ENCODE data around the gene UBXN2A. TPM values are rescaled to one million over a fixed set of nuclear protein-coding genes. Genes with fewer than 3 reads are reported as not detected.

The UBXN2A gene, protein sequence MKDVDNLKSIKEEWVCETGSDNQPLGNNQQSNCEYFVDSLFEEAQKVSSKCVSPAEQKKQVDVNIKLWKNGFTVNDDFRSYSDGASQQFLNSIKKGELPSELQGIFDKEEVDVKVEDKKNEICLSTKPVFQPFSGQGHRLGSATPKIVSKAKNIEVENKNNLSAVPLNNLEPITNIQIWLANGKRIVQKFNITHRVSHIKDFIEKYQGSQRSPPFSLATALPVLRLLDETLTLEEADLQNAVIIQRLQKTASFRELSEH
- total RNA-seq: 10.5 and 11.6 TPM in 2 replicates

GRCh38 chr2:23939987-23940717, at the start of gene UBXN2A:
UBXN2A (plus strand) TSS chr2:23940463; CDS start chr2:23958315, 17,852 bp downstream.
- TF ChIP-seq CTCF (IDR thresholded peaks at IDR 0.05; ENCODE audit: insufficient read depth, low read length, severe bottlenecking): no peak
- no peak for FAIRE-seq
- peak; percentile 63 for DNase-seq (ENCODE audit: low read depth)

DNA sequence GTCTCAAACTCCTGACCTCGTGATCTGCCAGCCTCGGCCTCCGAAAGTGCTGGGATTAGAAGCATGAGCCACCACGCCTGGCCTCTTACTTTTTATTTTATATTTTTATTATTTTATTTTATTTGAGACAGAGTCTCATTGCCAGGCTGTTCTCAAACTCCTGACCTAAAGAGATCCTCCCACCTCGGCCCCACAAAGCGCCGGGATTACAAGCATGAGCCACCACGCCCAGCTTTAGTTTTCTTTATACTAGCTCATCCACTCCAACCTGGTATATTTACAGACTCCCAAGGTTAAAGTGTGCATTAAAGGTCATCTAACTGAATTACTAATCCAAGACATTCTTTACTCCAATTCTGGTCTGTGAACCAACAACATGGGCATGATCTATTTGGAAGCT, 40.1 kb upstream of the UBXN2A start:
- H3K4me3 ChIP-seq (ENCODE audit: low read depth, low read length): no peak overlapping the region
- FAIRE-seq (no peak), DNase-seq (ENCODE audit: low read depth) (no peak)
- H3K36me3 ChIP-seq (ENCODE audit: control insufficient read depth, insufficient read depth, low read length): no peaks in the 10 kb centered on the region
- no peak for TF ChIP-seq CTCF (IDR thresholded peaks at IDR 0.05; ENCODE audit: insufficient read depth, low read length, severe bottlenecking)
- no peaks in the 10 kb centered on the region for H3K27me3 ChIP-seq (ENCODE audit: control insufficient read depth, insufficient read depth, low read length)

More at GRCh38 chr2:23939987-23940717, at the start of gene UBXN2A:
- peak within 1 kb of the TSS; percentile 77 for H3K4me3 ChIP-seq (ENCODE audit: low read depth, low read length)
- no peaks in the 10 kb centered on the region for H3K36me3 ChIP-seq (ENCODE audit: control insufficient read depth, insufficient read depth, low read length)
- no peaks in the 10 kb centered on the region for H3K27me3 ChIP-seq (ENCODE audit: control insufficient read depth, insufficient read depth, low read length)

DNA sequence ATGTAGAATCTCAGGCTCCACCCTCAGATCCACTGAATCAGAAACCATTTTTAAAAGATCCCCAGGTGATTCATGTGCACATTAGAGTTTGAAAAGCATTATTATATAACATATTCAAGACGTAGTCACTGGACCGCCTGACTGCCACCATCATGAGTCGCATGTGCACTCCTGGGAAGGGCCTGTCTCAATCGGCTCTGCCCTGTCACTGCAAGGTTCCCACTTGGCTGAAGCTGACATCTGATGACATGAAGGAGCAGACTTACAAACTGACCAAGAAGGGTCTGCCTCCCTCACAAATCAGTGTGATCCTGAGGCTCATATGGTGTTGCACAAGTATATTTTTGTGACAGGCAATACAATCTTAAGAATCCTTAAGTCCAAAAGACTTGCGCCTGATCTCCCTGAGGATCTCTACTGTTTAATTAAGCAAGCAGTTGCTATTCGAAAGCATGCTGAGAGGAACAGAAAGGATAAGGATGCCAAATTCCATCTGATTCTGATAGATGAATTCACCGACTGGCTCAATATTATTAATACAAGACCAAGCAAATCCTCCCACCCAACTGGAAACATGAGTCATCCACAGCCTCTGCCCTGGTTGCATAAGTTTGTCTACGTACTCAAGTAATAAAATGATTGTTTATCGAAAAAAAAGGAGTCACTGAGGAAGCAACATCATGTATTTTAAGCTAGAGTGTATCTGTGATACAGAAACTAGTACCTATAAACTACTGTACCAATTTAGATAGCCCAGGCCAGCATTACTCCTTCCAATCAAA, 39.5 kb upstream of the UBXN2A start:
- H3K36me3 ChIP-seq (ENCODE audit: control insufficient read depth, insufficient read depth, low read length): no peaks in the 10 kb centered on the region
- TF ChIP-seq CTCF (IDR thresholded peaks at IDR 0.05; ENCODE audit: insufficient read depth, low read length, severe bottlenecking): no peak
- DNase-seq (ENCODE audit: low read depth): peak; percentile 93
- no peaks in the 10 kb centered on the region for H3K27me3 ChIP-seq (ENCODE audit: control insufficient read depth, insufficient read depth, low read length)
- H3K4me3 ChIP-seq (ENCODE audit: low read depth, low read length): no peak overlapping the region
- no peak for FAIRE-seq

DNA sequence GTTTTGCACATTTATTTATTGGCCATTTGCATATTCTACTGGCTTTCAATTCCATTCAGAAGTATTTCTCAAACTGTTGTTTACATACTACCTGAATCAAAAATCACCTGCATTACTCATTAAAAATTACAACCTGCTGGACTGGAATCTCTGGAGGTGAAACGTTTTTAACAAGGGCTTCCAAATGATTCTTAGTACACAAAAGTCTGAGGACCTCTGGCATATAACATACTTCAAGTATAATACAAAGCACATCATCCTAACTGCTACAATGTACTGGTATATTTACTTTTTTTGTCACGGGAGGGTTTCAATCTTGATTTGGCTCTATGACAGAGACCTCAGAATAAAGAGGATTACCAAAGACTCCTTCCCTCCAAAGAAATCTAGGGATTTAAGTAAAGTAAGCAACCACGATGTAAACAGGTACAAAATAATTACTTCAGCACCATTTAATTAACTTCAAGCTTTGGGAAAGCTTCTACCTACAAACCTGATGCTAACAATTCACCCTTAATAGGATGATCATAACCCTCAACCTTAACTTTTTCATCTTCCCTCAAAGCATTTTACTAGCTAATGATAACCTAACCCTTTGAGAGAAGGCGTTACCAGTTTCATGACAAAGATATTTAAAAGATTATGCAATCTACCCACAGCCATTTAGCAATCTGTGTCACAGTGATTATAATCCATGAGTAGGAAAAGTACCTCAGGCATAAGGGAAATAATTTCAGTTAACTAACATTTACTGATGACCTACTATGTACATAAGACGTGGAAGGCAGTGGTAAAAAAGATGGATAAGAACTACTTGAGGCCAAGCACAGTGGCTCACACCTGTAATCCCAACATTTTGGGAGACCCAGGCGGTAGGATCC, 38.1 kb upstream of the UBXN2A start:
- DNase-seq (ENCODE audit: low read depth): peak; percentile 93
- TF ChIP-seq CTCF (IDR thresholded peaks at IDR 0.05; ENCODE audit: insufficient read depth, low read length, severe bottlenecking): no peak
- H3K27me3 ChIP-seq (ENCODE audit: control insufficient read depth, insufficient read depth, low read length): no peaks in the 10 kb centered on the region
- no peak overlapping the region for H3K4me3 ChIP-seq (ENCODE audit: low read depth, low read length)
- H3K36me3 ChIP-seq (ENCODE audit: control insufficient read depth, insufficient read depth, low read length): no peaks in the 10 kb centered on the region
- FAIRE-seq: no peak

DNA sequence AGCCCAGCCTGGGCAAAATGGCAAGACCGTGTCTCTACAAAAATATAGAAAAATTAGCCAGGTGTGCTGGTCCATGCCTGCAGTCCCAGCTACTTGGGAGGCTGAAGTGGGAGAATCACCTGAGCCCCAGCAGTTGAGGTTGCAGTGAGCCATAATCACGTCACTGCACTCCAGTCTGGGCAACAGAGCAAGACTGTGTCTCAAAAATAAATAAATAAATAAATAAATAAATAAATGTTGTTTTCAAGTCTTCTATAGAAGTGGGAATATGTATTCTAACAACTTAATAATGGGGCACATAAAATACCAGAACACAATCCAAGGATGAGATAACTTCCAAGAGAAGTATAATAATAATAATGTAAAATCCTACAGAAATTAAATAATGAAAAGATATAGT, 37.2 kb upstream of the UBXN2A start:
- DNase-seq (ENCODE audit: low read depth) (no peak), FAIRE-seq (no peak)
- Histone ChIP-seq H3K36me3 (ENCODE audit: control insufficient read depth, insufficient read depth, low read length) (no peaks in the 10 kb centered on the region), H3K4me3 (ENCODE audit: low read depth, low read length) (no peak overlapping the region), H3K27me3 (ENCODE audit: control insufficient read depth, insufficient read depth, low read length) (no peaks in the 10 kb centered on the region)
- TF ChIP-seq CTCF (IDR thresholded peaks at IDR 0.05; ENCODE audit: insufficient read depth, low read length, severe bottlenecking): no peak

Measured in bronchial epithelial cell (primary cell).